K562 (cell line): ENCODE results near the gene TENT4A. TPM values are rescaled to one million over a fixed set of nuclear protein-coding genes. Genes with fewer than 3 reads are reported as not detected.

ENCODE experiments used
- ATAC-seq: fragments of 200-7000 bp; cut with Tn5 transposase; 3 replicates; pipeline ENCODE4 v1.9.1; 2020; ENCODE audit warnings: moderate library complexity
- BruUV-seq: library from RNA; stranded (reverse); fragments of 400-500 nt; replicated peaks from 2 replicates; lab custom pipeline; 2021; lab: Mats Ljungman, UMichigan
- CTCF ChIA-PET: fragments of 300-600 bp; formaldehyde crosslinking; extraction: SDS; loops from one replicate; lab custom pipeline; 2021; ENCODE audit warnings: low intra/inter-chr PET ratio; lab: Yijun Ruan, JAX
- POLR2A ChIA-PET: fragments of 300-600, 350-650 bp; sonication (Branson Sonifier 250); formaldehyde crosslinking; extraction: SDS; loops from one replicate; lab custom pipeline; 2021; ENCODE audit warnings: antibody characterized with exemption, inconsistent platforms; lab: Yijun Ruan, JAX
- DNase-seq, 4 experiments: peaks; one replicate each; pipeline versions ENCODE4 v3.0.0 to v3.0.0-alpha.2; 2011 to 2018; ENCODE audit warnings: low spot score in 3 of 4, mixed read lengths in 3 of 4; ENCODE audit errors: extremely low read depth in 1 of 4
- FAIRE-seq: peaks from 2 replicates; lab custom pipeline; 2011; peaks lifted over from hg19 to GRCh38; lab: Jason Lieb, UNC
- H2AFZ ChIP-seq: 2 replicates; pipeline ENCODE4 v1.6.0; 2011; ENCODE audit warnings: low read depth, low read length, control low read depth, inconsistent platforms
- H3K27ac ChIP-seq: fragments of 200-600 bp; 3 replicates; pipeline ENCODE4 v1.8.0; 2011; ENCODE audit warnings: low read depth, mild to moderate bottlenecking, control low read depth, inconsistent platforms, low read length, moderate library complexity, mixed read lengths; ENCODE audit errors: extremely low read depth
- H3K27me3 ChIP-seq, 2 experiments: fragments of 300-600 bp in 1 of 2; 2 replicates in 1 of 2; 3 replicates in 1 of 2; pipeline versions ENCODE4 v1.6.0 to v1.8.0; 2011; ENCODE audit warnings: inconsistent platforms in 2 of 2, low read length in 2 of 2, mild to moderate bottlenecking in 1 of 2, mixed read lengths in 1 of 2, moderate library complexity in 1 of 2; ENCODE audit not compliant: control insufficient read depth in 2 of 2, insufficient read depth in 2 of 2
- H3K36me3 ChIP-seq: fragments of 300-600 bp; 3 replicates; pipeline ENCODE4 v1.8.0; 2011; ENCODE audit warnings: mild to moderate bottlenecking, low read length, inconsistent platforms; ENCODE audit not compliant: control insufficient read depth, insufficient read depth
- H3K4me1 ChIP-seq, 2 experiments: fragments of 200-600 bp in 1 of 2; replicated peaks in 1 of 2; 2 replicates in 1 of 2; 3 replicates in 1 of 2; pipeline versions ENCODE4 v1.5.1 to v1.8.0; 2011; ENCODE audit warnings: inconsistent platforms in 2 of 2, low read length in 2 of 2, mild to moderate bottlenecking in 1 of 2, mixed read lengths in 1 of 2, moderate library complexity in 1 of 2; ENCODE audit not compliant: control insufficient read depth in 2 of 2, insufficient read depth in 2 of 2
- H3K4me2 ChIP-seq: 2 replicates; pipeline ENCODE4 v1.6.1; 2011; ENCODE audit warnings: low read length, control low read depth, inconsistent platforms, mixed read lengths; ENCODE audit not compliant: insufficient read depth
- H3K4me3 ChIP-seq: fragments of 200-600 bp; sonication (generic), shearing (Covaris generic); 2 replicates; pipeline ENCODE4 v1.5.1; 2016; ENCODE audit warnings: control low read depth, inconsistent platforms
- H3K79me2 ChIP-seq: fragments of 200-600 bp; 3 replicates; pipeline ENCODE4 v1.8.0; 2011; ENCODE audit warnings: low read length, inconsistent platforms; ENCODE audit not compliant: control insufficient read depth, insufficient read depth
- H3K9ac ChIP-seq, 2 experiments: 2 replicates each; pipeline versions ENCODE4 v1.6.0 to v1.6.1; 2011; ENCODE audit warnings: low read depth in 2 of 2, low read length in 2 of 2, control low read depth in 1 of 2, inconsistent platforms in 1 of 2, mild to moderate bottlenecking in 1 of 2, mixed read lengths in 1 of 2; ENCODE audit not compliant: insufficient read depth in 1 of 2
- H3K9me1 ChIP-seq: one replicate; pipeline ENCODE4 v1.6.0; 2011; ENCODE audit warnings: inconsistent platforms, mild to moderate bottlenecking, low read length, moderate library complexity; ENCODE audit not compliant: control insufficient read depth, insufficient read depth
- H3K9me3 ChIP-seq: replicated peaks from 2 replicates; pipeline ENCODE4 v1.5.1; 2011; ENCODE audit warnings: low read depth, low read length, inconsistent platforms; ENCODE audit not compliant: control insufficient read depth, insufficient read depth
- H4K20me1 ChIP-seq: replicated peaks from 2 replicates; pipeline ENCODE4 v1.6.1; 2011; ENCODE audit warnings: low read length, inconsistent platforms, mixed read lengths; ENCODE audit not compliant: control insufficient read depth, insufficient read depth
- CC2D1A ChIP-seq: fragments of 450-650 bp; IDR thresholded peaks from 2 replicates; pipeline ENCODE4 v1.6.1; 2017; ENCODE audit warnings: mild to moderate bottlenecking
- ELF2 ChIP-seq: fragments of 250-450 bp; sonication (Bioruptor Pico); IDR thresholded peaks from 2 replicates; pipeline ENCODE4 v1.5.0; 2021; ENCODE audit warnings: mild to moderate bottlenecking
- EZH2 ChIP-seq: IDR thresholded peaks from 2 replicates; pipeline ENCODE4 v1.6.1; 2012; ENCODE audit warnings: low read depth, mild to moderate bottlenecking, inconsistent platforms, low read length, borderline replicate concordance
- HNRNPUL1 ChIP-seq: fragments of 200-400 bp; formaldehyde crosslinking; IDR thresholded peaks from 2 replicates; pipeline ENCODE4 v1.6.1; 2017; ENCODE audit warnings: low read length
- LCOR ChIP-seq: sonication (generic); formaldehyde crosslinking; IDR thresholded peaks from 2 replicates; pipeline ENCODE4 v1.8.0; 2022; ENCODE audit warnings: mild to moderate bottlenecking, missing genetic modification reagents
- POLR2AphosphoS5 ChIP-seq: IDR thresholded peaks from 2 replicates; pipeline ENCODE4 v1.6.1; 2011; ENCODE audit warnings: mild to moderate bottlenecking, low read depth, low read length, moderate library complexity; ENCODE audit not compliant: control insufficient read depth, insufficient read depth
- SIN3B ChIP-seq: fragments of 450-650 bp; IDR thresholded peaks from 2 replicates; pipeline ENCODE4 v1.6.1; 2017; ENCODE audit warnings: low read depth, mild to moderate bottlenecking, moderate library complexity
- ZFX ChIP-seq: sonication (generic); formaldehyde crosslinking; IDR thresholded peaks from 2 replicates; pipeline ENCODE4 v1.8.0; 2022; ENCODE audit warnings: mild to moderate bottlenecking, missing genetic modification reagents, moderate library complexity
- ZNF79 ChIP-seq: fragments of 250-450 bp; sonication (Bioruptor Pico); IDR thresholded peaks from 2 replicates; pipeline ENCODE4 v1.4.0; 2020; ENCODE audit warnings: low read depth, mild to moderate bottlenecking, moderate library complexity
- WGBS: fragments of 100-300 bp; shearing (Covaris generic); methylation state at CpG from one replicate; pipeline ENCODE4 v1.1.6; 2016; ENCODE audit warnings: low coverage, mixed read lengths; ENCODE audit not compliant: insufficient coverage; ENCODE audit errors: missing lambda C conversion rate; 5-methylcytosine and 5-hydroxymethylcytosine counted together
- in situ Hi-C: fragments of 300-500 bp; cut with MboI; formaldehyde crosslinking; loops from 4 replicates; pipeline ENCODE4 v1.15.0; 2018; ENCODE audit warnings: inconsistent platforms, mixed read lengths
- intact Hi-C: fragments of 100-400 bp; cut with micrococcal nuclease; formaldehyde crosslinking; loops from 2 replicates; pipeline ENCODE4 v1.14.2; 2022
- polyA plus RNA-seq, 8 experiments: library from polyadenylated mRNA; depleted of rRNA in 4 of 8; stranded (reverse) in 5 of 8; unstranded in 3 of 8; fragments of >200 nt; fragmentation: Nextera tagmentation in 2 of 8; fragmentation: Illumina TruSeq in 1 of 8; extraction: Ambion mirVana in 2 of 8; extraction: Trizol in 1 of 8; gene quantifications; 2 replicates each; pipeline versions ENCODE4 v1.2.1 to v1.2.3, GENCODE V29; 2011 to 2014; ENCODE audit warnings: inconsistent platforms in 1 of 8, missing spikeins in 1 of 8
- total RNA-seq, 7 experiments: library from RNA; depleted of rRNA in 6 of 7; stranded (reverse); fragments of >200 nt in 6 of 7; fragmentation: Illumina TruSeq in 2 of 7; extraction: Trizol in 2 of 7; gene quantifications; 2 replicates each; pipeline versions ENCODE4 v1.2.1 to v1.2.3, GENCODE V29; 2011 to 2021; ENCODE audit warnings: low replicate concordance in 1 of 7
- TF ChIP-seq, protein P1 (sequence below): fragments of 150-350 bp; IDR thresholded peaks from 2 replicates; pipeline ENCODE4 v1.6.1; 2014; ENCODE audit warnings: low read depth, mild to moderate bottlenecking, low read length, borderline replicate concordance
- TF ChIP-seq, protein P2 (sequence below): conservative IDR thresholded peaks from 2 replicates; pipeline ENCODE4 v1.6.1; 2011; ENCODE audit warnings: low read depth, mild to moderate bottlenecking, low read length; ENCODE audit not compliant: control insufficient read depth

TENT4A gene
- total and polyA plus RNA-seq, 9 of the 15 experiments (the other 6 are each of a cell fraction or from before 2014, with no cell fraction given) = 1.3 to 27.3 (median 13.0) TPM

DNA sequence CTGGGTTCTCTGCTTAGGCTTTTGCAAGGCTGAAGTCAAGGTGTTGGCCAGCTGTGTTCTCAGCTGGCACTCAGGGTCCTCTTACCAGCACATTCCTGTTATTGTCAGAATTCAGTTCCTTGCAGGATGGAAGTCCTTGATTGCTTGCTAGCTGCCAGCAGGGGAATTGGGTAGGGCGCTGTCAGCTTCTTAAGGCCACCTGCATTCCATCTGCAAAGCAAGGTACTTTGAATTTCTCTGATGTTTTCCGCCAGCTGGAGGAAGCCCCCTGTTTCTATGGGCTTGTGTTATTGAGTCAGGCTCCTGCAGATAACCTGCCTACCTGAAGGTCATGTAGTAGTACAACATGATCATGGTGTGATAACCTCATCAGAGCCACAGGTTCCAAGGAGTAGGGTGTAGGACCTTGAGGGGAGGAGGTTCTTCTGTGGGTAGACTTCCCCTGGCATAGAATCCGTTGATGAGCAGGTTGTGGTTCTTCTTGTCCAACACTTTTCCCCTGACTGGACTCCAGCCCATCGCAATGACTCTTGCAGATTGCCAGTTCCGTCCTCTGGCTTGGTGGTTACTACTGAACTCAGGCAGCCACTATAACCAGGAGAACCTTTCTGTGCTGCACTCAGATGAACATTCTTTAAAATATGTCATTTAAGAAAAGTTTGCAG lies 6.8 kb downstream of the TENT4A start:
- FAIRE-seq = peak; percentile 62
- POLR2A ChIA-PET = interaction anchor here (0.6 kb wide), 1 partner anchor 89 kb away, joined by 3 read pairs; no protein-coding TSS in a partner anchor
- intact Hi-C loops = loop anchor here (10.0 kb wide), 1 partner anchor 345 kb away; the partner anchor contains the start of gene MED10

DNA sequence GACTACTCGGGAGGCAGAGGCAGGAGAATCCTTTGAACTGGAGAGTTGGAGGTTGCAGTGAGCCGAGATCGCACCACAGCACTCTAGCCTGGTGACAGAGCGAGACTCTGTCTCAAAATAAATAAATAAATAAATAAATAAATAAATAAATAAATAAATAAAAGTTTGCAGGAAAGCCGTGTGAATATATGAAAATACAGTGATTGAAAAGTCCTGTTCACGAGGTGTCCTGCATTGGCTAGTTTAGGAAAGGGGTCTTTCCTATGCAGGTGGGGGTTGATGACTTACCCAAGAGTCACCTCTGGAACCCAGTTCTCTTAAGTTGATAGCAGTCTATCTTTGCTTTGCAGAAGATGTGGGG lies 7.3 kb downstream of the TENT4A start:
- H3K4me2 ChIP-seq = no peak overlapping the region
- no peak for ATAC-seq
- ChIA-PET POLR2A (no interaction called here), CTCF (no interaction called here)
- WGBS = 82% methylated on average over 6 of the region's 6 CpGs
- peaks cover 34% of the 10 kb centered on the region for H3K9me1 ChIP-seq
- no peak overlapping the region for H3K9ac ChIP-seq
- H3K9me3 ChIP-seq = no peaks in the 10 kb centered on the region
- H2AFZ ChIP-seq = no peak overlapping the region
- H3K27ac ChIP-seq = no peak overlapping the region
- H4K20me1 ChIP-seq = peaks cover 79% of the 10 kb centered on the region
- in situ Hi-C loops = no loop called here
- intact Hi-C loops = no loop called here
- H3K79me2 ChIP-seq = peaks cover 98% of the 10 kb centered on the region
- TF ChIP-seq CC2D1A (no peak), POLR2AphosphoS5 (no peak), SIN3B (no peak), ZNF79 (CRISPR knock-in tag) (no peak), ZFX (no peak), ELF2 (no peak)
- TF ChIP-seq, protein P1, sequence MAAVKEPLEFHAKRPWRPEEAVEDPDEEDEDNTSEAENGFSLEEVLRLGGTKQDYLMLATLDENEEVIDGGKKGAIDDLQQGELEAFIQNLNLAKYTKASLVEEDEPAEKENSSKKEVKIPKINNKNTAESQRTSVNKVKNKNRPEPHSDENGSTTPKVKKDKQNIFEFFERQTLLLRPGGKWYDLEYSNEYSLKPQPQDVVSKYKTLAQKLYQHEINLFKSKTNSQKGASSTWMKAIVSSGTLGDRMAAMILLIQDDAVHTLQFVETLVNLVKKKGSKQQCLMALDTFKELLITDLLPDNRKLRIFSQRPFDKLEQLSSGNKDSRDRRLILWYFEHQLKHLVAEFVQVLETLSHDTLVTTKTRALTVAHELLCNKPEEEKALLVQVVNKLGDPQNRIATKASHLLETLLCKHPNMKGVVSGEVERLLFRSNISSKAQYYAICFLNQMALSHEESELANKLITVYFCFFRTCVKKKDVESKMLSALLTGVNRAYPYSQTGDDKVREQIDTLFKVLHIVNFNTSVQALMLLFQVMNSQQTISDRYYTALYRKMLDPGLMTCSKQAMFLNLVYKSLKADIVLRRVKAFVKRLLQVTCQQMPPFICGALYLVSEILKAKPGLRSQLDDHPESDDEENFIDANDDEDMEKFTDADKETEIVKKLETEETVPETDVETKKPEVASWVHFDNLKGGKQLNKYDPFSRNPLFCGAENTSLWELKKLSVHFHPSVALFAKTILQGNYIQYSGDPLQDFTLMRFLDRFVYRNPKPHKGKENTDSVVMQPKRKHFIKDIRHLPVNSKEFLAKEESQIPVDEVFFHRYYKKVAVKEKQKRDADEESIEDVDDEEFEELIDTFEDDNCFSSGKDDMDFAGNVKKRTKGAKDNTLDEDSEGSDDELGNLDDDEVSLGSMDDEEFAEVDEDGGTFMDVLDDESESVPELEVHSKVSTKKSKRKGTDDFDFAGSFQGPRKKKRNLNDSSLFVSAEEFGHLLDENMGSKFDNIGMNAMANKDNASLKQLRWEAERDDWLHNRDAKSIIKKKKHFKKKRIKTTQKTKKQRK = no peak
- TF ChIP-seq, protein P2, sequence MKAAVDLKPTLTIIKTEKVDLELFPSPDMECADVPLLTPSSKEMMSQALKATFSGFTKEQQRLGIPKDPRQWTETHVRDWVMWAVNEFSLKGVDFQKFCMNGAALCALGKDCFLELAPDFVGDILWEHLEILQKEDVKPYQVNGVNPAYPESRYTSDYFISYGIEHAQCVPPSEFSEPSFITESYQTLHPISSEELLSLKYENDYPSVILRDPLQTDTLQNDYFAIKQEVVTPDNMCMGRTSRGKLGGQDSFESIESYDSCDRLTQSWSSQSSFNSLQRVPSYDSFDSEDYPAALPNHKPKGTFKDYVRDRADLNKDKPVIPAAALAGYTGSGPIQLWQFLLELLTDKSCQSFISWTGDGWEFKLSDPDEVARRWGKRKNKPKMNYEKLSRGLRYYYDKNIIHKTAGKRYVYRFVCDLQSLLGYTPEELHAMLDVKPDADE = no peak
- no peak for DNase-seq
- peaks cover 86% of the 10 kb centered on the region for H3K36me3 ChIP-seq
- H3K4me3 ChIP-seq = no peak overlapping the region
- H3K27me3 ChIP-seq = no peaks in the 10 kb centered on the region
- H3K4me1 ChIP-seq = peaks cover 20 to 31% of the 10 kb centered on the region in 2 experiments; a peak in 4 of 5 replicates
- FAIRE-seq = no peak
- no TSS peak for BruUV-seq

More for the DNA sequence above, 6.8 kb downstream of the TENT4A start:
- BruUV-seq = no TSS peak
- in situ Hi-C loops = loop anchor here (5.0 kb wide), 1 partner anchor 88 kb away; the partner anchor contains the start of genes NSUN2 and SRD5A1
- H4K20me1 ChIP-seq = peaks cover 84% of the 10 kb centered on the region
- H3K4me1 ChIP-seq = peaks cover 23 to 36% of the 10 kb centered on the region in 2 experiments; a peak in 4 of 5 replicates
- WGBS = 65% methylated on average over 5 of the region's 5 CpGs
- peaks cover 34% of the 10 kb centered on the region for H3K9me1 ChIP-seq
- H2AFZ ChIP-seq = no peak overlapping the region
- peaks cover 84% of the 10 kb centered on the region for H3K36me3 ChIP-seq
- H3K9ac ChIP-seq = no peak overlapping the region
- H3K4me3 ChIP-seq = no peak overlapping the region
- H3K27me3 ChIP-seq = no peaks in the 10 kb centered on the region
- DNase-seq = no peak
- no peak overlapping the region for H3K27ac ChIP-seq
- ATAC-seq = no peak
- H3K9me3 ChIP-seq = no peaks in the 10 kb centered on the region
- TF ChIP-seq EZH2 = no peak
- no peak for TF ChIP-seq LCOR (CRISPR knock-in tag)
- TF ChIP-seq HNRNPUL1 = no peak
- TF ChIP-seq, all 486 proteins: peak for 0
- CTCF ChIA-PET = no interaction called here
- Histone ChIP-seq H3K79me2 (peaks cover 98% of the 10 kb centered on the region), H3K4me2 (no peak overlapping the region)
